HG02840 (cell line): ENCODE data around the gene CRHR1.

Experiments
- ATAC-seq: cut with Tn5 transposase; IDR thresholded peaks from one replicate; pipeline ENCODE4 v1.9.1; 2021; ENCODE audit warnings: mild to moderate bottlenecking, moderate library complexity, moderate number of reproducible peaks; ENCODE audit not compliant: unreplicated experiment, low FRiP score

CRHR1 gene

GRCh38 chr17:45787044-45787443 is 2.9 kb downstream of the CRHR1 start:
- no peak for ATAC-seq

- ATAC-seq = no peak
Measured at GRCh38 chr17:45787656-45788055, 3.5 kb downstream of the CRHR1 start.

- ATAC-seq = no peak
Measured at GRCh38 chr17:45788057-45788456, 3.9 kb downstream of the CRHR1 start.

- ATAC-seq = no peak
Measured at GRCh38 chr17:45789874-45790273, 5.8 kb downstream of the CRHR1 start.

GRCh38 chr17:45790296-45790922 is 6.3 kb downstream of the CRHR1 start:
- ATAC-seq = no peak

- no peak for ATAC-seq
Measured at GRCh38 chr17:45791041-45791582, 7.0 kb downstream of the CRHR1 start.

GRCh38 chr17:45791935-45792334 is 7.8 kb downstream of the CRHR1 start:
- no peak for ATAC-seq

- no peak for ATAC-seq
Measured at GRCh38 chr17:45792437-45792836, 8.3 kb downstream of the CRHR1 start.

GRCh38 chr17:45792995-45793755 is 9.1 kb downstream of the CRHR1 start:
- ATAC-seq = no peak

GRCh38 chr17:45793999-45794540 is 9.9 kb downstream of the CRHR1 start:
- ATAC-seq = no peak

GRCh38 chr17:45794840-45795239 is 10.7 kb downstream of the CRHR1 start:
- ATAC-seq = no peak

GRCh38 chr17:45800816-45801215 is 16.7 kb downstream of the CRHR1 start:
- no peak for ATAC-seq

- no peak for ATAC-seq
Measured at GRCh38 chr17:45801421-45801820, 17.3 kb downstream of the CRHR1 start.

GRCh38 chr17:45808845-45809244 is 24.7 kb downstream of the CRHR1 start:
- no peak for ATAC-seq

- ATAC-seq = no peak
Measured at GRCh38 chr17:45809499-45809898, 25.4 kb downstream of the CRHR1 start.

GRCh38 chr17:45812102-45812501 is 28.0 kb downstream of the CRHR1 start:
- no peak for ATAC-seq

- ATAC-seq = no peak
Measured at GRCh38 chr17:45813048-45813725, 29.1 kb downstream of the CRHR1 start.

GRCh38 chr17:45814622-45815606 is 30.8 kb downstream of the CRHR1 start:
- no peak for ATAC-seq

GRCh38 chr17:45815752-45816151 is 31.6 kb downstream of the CRHR1 start:
- ATAC-seq = no peak

- no peak for ATAC-seq
Measured at GRCh38 chr17:45818041-45818440, 33.9 kb downstream of the CRHR1 start.
